C4-2B (cell line): ENCODE results near the gene NOS1.

Experiments
- ZFX ChIP-seq: fragments of 450-650 bp; IDR thresholded peaks from 2 replicates; pipeline ENCODE4 v1.6.1; 2017
- TF ChIP-seq, protein P1 (sequence below): fragments of 450-650 bp; conservative IDR thresholded peaks from 2 replicates; pipeline ENCODE4 v1.5.1; 2017; ENCODE audit warnings: mild to moderate bottlenecking

DNA sequence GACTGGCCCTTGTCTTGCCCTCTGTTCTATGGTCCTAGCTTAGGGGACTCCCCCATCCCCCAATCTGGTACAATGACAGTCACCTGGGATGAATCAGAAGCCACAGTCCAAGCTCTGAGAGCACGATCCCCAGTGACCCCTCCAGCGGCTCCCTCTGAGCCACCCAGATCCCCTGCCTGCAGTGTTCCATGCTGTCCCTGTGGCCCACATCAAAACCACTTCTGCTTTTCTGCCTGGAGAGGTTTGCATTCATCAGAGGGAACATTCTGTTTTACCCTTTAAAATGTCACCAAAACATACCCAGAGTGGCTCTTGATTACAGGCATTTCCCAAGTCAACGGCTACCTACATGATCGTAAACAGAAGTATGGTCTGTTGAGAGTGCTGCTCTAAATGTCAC lies 47.5 kb downstream of the NOS1 start:
- TF ChIP-seq, protein P1, sequence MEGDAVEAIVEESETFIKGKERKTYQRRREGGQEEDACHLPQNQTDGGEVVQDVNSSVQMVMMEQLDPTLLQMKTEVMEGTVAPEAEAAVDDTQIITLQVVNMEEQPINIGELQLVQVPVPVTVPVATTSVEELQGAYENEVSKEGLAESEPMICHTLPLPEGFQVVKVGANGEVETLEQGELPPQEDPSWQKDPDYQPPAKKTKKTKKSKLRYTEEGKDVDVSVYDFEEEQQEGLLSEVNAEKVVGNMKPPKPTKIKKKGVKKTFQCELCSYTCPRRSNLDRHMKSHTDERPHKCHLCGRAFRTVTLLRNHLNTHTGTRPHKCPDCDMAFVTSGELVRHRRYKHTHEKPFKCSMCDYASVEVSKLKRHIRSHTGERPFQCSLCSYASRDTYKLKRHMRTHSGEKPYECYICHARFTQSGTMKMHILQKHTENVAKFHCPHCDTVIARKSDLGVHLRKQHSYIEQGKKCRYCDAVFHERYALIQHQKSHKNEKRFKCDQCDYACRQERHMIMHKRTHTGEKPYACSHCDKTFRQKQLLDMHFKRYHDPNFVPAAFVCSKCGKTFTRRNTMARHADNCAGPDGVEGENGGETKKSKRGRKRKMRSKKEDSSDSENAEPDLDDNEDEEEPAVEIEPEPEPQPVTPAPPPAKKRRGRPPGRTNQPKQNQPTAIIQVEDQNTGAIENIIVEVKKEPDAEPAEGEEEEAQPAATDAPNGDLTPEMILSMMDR: no peak
- no peak for TF ChIP-seq ZFX
